Neuronal stem cell (in vitro differentiated cells): ENCODE data around the gene C1orf21.
"Not testable (repeated sequence)": the region's sequence is repeated elsewhere in the genome, so short reads cannot be mapped to it uniquely, and the experiment has no call there.

ENCODE experiments used
- DNase-seq: peaks from one replicate; pipeline ENCODE4 v3.0.0-alpha.2; 2013; ENCODE audit warnings: low spot score
- H2AFZ ChIP-seq: one replicate; pipeline ENCODE4 v1.6.1; 2013; ENCODE audit warnings: mild to moderate bottlenecking, low read length, inconsistent platforms
- H2AK5ac ChIP-seq: 2 replicates; pipeline ENCODE4 v1.6.1; 2013; ENCODE audit warnings: low read depth, mild to moderate bottlenecking, inconsistent platforms, low read length, moderate library complexity, mixed read lengths
- H2BK120ac ChIP-seq: 2 replicates; pipeline ENCODE4 v1.6.1; 2013; ENCODE audit warnings: low read depth, mild to moderate bottlenecking, inconsistent platforms, low read length, moderate library complexity, mixed read lengths
- H2BK12ac ChIP-seq: one replicate; pipeline ENCODE4 v1.6.1; 2013; ENCODE audit warnings: low read length, inconsistent platforms
- H2BK15ac ChIP-seq: 2 replicates; pipeline ENCODE4 v1.6.1; 2013; ENCODE audit warnings: mild to moderate bottlenecking, low read length, inconsistent platforms, mixed read lengths
- H2BK5ac ChIP-seq: one replicate; pipeline ENCODE4 v1.6.1; 2013; ENCODE audit warnings: inconsistent platforms, mild to moderate bottlenecking, low read length, moderate library complexity
- H3K14ac ChIP-seq: one replicate; pipeline ENCODE4 v1.6.1; 2013; ENCODE audit warnings: low read length, inconsistent platforms
- H3K18ac ChIP-seq: 2 replicates; pipeline ENCODE4 v1.6.1; 2013; ENCODE audit warnings: low read length, inconsistent platforms
- H3K23ac ChIP-seq: 2 replicates; pipeline ENCODE4 v1.6.1; 2013; ENCODE audit warnings: low read depth, mild to moderate bottlenecking, mixed read lengths, low read length, inconsistent platforms; ENCODE audit not compliant: poor library complexity
- H3K27ac ChIP-seq: replicated peaks from 3 replicates; pipeline ENCODE4 v1.5.1; 2013; ENCODE audit warnings: low read length, inconsistent platforms
- H3K27me3 ChIP-seq, 3 experiments: 2 replicates each; pipeline ENCODE4 v1.6.1; 2013; ENCODE audit warnings: low read length in 3 of 3, mild to moderate bottlenecking in 2 of 3, inconsistent platforms in 1 of 3, low read depth in 1 of 3, mixed read lengths in 1 of 3, moderate library complexity in 1 of 3; ENCODE audit not compliant: control insufficient read depth in 3 of 3, insufficient read depth in 3 of 3
- H3K36me3 ChIP-seq, 2 donors: replicated peaks in 1 of 2; 2 replicates each; pipeline ENCODE4 v1.6.1; 2013; ENCODE audit warnings: low read length in 2 of 2; ENCODE audit not compliant: control insufficient read depth in 2 of 2, insufficient read depth in 2 of 2
- H3K4ac ChIP-seq: 2 replicates; pipeline ENCODE4 v1.6.1; 2013; ENCODE audit warnings: inconsistent platforms, mild to moderate bottlenecking, low read length, moderate library complexity
- H3K4me1 ChIP-seq, 2 donors: 1 replicate in 1 of 2; 2 replicates in 1 of 2; pipeline ENCODE4 v1.6.1; 2013; ENCODE audit warnings: low read length in 2 of 2, low read depth in 1 of 2; ENCODE audit not compliant: control insufficient read depth in 2 of 2, insufficient read depth in 1 of 2
- H3K4me2 ChIP-seq: one replicate; pipeline ENCODE4 v1.6.1; 2013; ENCODE audit warnings: mild to moderate bottlenecking, low read length, inconsistent platforms; ENCODE audit not compliant: insufficient read depth, poor library complexity, severe bottlenecking
- H3K4me3 ChIP-seq, 2 donors: 2 replicates each; pipeline ENCODE4 v1.5.1; 2013; ENCODE audit warnings: low read length in 2 of 2, mild to moderate bottlenecking in 2 of 2, inconsistent platforms in 1 of 2, moderate library complexity in 1 of 2
- H3K79me1 ChIP-seq: one replicate; pipeline ENCODE4 v1.6.1; 2013; ENCODE audit warnings: low read depth, mild to moderate bottlenecking, inconsistent platforms, low read length, moderate library complexity
- H3K9ac ChIP-seq: one replicate; pipeline ENCODE4 v1.6.1; 2013; ENCODE audit warnings: mild to moderate bottlenecking, low read depth, low read length, inconsistent platforms; ENCODE audit not compliant: poor library complexity
- H3K9me3 ChIP-seq, 2 donors: replicated peaks in 1 of 2; 2 replicates each; pipeline versions ENCODE3 to v1.6.1; 2013; ENCODE audit warnings: low read length in 2 of 2, mild to moderate bottlenecking in 2 of 2, inconsistent platforms in 1 of 2, low read depth in 1 of 2, mixed read lengths in 1 of 2, moderate library complexity in 1 of 2; ENCODE audit not compliant: control insufficient read depth in 2 of 2, insufficient read depth in 1 of 2
- H4K8ac ChIP-seq: one replicate; pipeline ENCODE4 v1.6.1; 2013; ENCODE audit warnings: low read depth, mild to moderate bottlenecking, inconsistent platforms, low read length, moderate library complexity
- H4K91ac ChIP-seq: one replicate; pipeline ENCODE4 v1.6.1; 2013; ENCODE audit warnings: low read length, low read depth, mild to moderate bottlenecking, inconsistent platforms; ENCODE audit not compliant: poor library complexity
- WGBS, 2 donors: extraction: QIAGEN DNeasy Blood & Tissue Kit; methylation state at CpG; one replicate each; pipeline ENCODE4 v1.1.7; 2013; ENCODE audit warnings: missing lambda C conversion rate in 2 of 2, mixed read lengths in 1 of 2; ENCODE audit not compliant: insufficient read length in 2 of 2, insufficient replicate concordance in 1 of 2; ENCODE audit errors: extremely low coverage in 2 of 2; 5-methylcytosine and 5-hydroxymethylcytosine counted together

The C1orf21 gene

DNA sequence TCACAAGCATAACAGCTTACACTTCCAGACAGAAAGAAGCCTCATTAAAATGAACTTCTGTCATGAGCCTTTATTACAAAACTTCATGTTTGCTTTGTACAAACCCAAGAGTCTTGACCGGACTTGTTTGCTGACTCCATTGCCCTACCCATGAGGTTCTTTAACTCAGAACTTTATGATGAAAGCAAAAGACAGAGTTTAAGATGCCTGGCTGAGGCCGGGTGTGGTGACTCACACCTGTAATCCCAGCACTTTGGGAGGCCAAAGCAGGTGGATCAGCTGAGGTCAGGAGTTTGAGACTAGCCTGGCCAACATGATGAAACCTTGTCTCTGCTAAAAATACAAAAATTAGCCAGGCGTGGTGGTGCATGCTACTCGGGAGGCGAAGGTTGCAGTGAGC lies 225.4 kb downstream of the C1orf21 start:
- not testable (repeated sequence) for H2AK5ac ChIP-seq, H4K91ac ChIP-seq, H3K9ac ChIP-seq, H3K4me1 ChIP-seq, H2BK15ac ChIP-seq, H4K8ac ChIP-seq, H3K18ac ChIP-seq, DNase-seq, H2BK5ac ChIP-seq, H3K14ac ChIP-seq, H3K4me2 ChIP-seq, H3K36me3 ChIP-seq, H2AFZ ChIP-seq, H2BK120ac ChIP-seq, H2BK12ac ChIP-seq, H3K79me1 ChIP-seq, H3K4ac ChIP-seq, H3K9me3 ChIP-seq, H3K23ac ChIP-seq, H3K27me3 ChIP-seq, H3K4me3 ChIP-seq
- WGBS, 2 donors, result no CpG with 5 or more reads among the region's 5 CpGs
- peak overlapping the region; percentile 25 for H3K27ac ChIP-seq

DNA sequence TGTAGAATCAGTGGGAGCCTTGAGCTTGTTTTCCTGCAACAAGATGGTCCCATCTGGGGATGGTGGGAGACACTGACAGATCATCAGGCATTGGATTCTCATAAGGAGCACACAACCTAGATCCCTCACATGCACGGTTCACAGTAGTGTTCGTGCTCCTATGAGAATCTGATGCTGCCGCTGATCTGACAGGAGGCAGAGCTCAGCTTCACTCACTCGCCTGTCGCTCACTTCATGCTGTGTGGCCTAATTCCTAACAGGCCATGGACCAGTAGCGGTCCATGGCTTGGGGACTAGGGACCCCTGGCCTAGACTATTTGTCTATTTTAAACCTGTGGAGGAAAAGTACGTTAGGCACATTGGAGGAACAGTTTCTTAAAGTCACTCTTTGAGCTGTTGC lies 227.8 kb downstream of the C1orf21 start:
- Histone ChIP-seq H3K9ac (no peak overlapping the region), H3K27ac (no peak overlapping the region), H4K8ac (no peak overlapping the region), H2AFZ (no peak overlapping the region), H3K9me3 (no peaks in the 10 kb centered on the region), H2BK5ac (no peak overlapping the region), H3K4me1 (peaks cover 0 to 9% of the 10 kb centered on the region in 2 donors), H3K18ac (peak overlapping the region; percentile 41), H3K27me3 (no peaks in the 10 kb centered on the region), H3K36me3 (peaks cover 0 to 2% of the 10 kb centered on the region in 2 donors), H4K91ac (no peak overlapping the region), H3K23ac (peak overlapping the region; percentile 4), H2BK12ac (no peak overlapping the region), H2BK120ac (no peak overlapping the region), H2AK5ac (no peak overlapping the region), H3K4me3 (no peak overlapping the region), H3K14ac (no peak overlapping the region), H2BK15ac (no peak overlapping the region), H3K79me1 (no peaks in the 10 kb centered on the region), H3K4ac (no peak overlapping the region), H3K4me2 (no peak overlapping the region)
- DNase-seq, result no peak
- no CpG with 5 or more reads among the region's 7 CpGs for WGBS, 2 donors

DNA sequence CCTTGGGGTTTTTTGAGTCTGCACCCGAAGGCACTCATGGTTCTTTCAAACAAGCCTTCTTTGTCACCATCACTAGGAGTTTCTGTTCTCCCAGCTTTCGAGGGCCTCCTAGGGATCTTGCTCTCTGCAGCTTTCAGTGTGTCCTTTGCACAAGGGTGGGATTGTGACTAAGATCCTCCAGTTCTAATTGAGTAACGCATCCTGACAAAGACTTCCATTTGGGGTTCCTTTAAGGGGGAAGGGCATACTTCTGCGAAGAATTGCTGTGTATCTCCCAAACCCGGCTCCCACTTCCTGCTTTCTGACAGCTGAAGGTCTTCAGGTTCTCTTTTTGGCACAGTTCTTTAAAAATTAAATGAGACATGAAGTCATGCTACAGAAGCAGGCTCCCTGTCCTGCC lies 228.5 kb downstream of the C1orf21 start:
- Histone ChIP-seq H2AFZ (no peak overlapping the region), H3K23ac (no peak overlapping the region), H4K91ac (no peak overlapping the region), H2BK15ac (no peak overlapping the region), H2BK12ac (no peak overlapping the region), H3K27me3 (no peaks in the 10 kb centered on the region), H2BK5ac (no peak overlapping the region), H2BK120ac (no peak overlapping the region), H3K79me1 (no peaks in the 10 kb centered on the region), H3K4me2 (no peak overlapping the region), H3K4me3 (no peak overlapping the region), H3K4me1 (peaks cover 0 to 9% of the 10 kb centered on the region in 2 donors), H3K14ac (no peak overlapping the region), H3K9ac (no peak overlapping the region), H3K18ac (no peak overlapping the region), H3K4ac (no peak overlapping the region), H3K27ac (no peak overlapping the region), H2AK5ac (no peak overlapping the region), H3K9me3 (no peaks in the 10 kb centered on the region), H4K8ac (no peak overlapping the region), H3K36me3 (peaks cover 2 to 4% of the 10 kb centered on the region in 2 donors)
- no CpG with 5 or more reads among the region's 5 CpGs for WGBS, 2 donors
- no peak for DNase-seq

DNA sequence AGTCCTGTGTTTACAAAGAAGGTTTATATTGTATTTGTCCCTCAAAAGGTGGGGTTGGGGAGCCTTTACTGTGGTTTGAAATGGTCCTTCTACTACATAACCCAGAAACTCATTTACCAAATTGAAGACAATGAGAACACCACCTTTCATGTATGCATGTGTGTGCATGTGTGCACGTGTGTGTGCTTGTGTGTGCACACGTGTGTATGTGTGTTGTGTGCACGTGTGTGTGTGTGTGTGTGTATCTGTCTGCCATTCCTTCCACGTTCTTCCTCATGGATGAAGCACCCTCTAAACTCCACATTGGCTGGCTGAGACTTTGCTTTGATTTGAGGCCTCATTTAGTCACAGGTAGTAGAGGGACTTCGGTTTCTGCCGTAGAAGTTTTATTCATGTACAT lies 229.7 kb downstream of the C1orf21 start:
- no CpG with 5 or more reads among the region's 6 CpGs for WGBS, 2 donors
- no peaks in the 10 kb centered on the region for H3K9me3 ChIP-seq
- DNase-seq, result no peak
- H2AFZ ChIP-seq, result no peak overlapping the region
- peak overlapping the region; percentile 32 for H3K18ac ChIP-seq
- no peak overlapping the region for H2BK120ac ChIP-seq
- no peak overlapping the region for H3K23ac ChIP-seq
- H3K4me3 ChIP-seq, result peak overlapping the region in 1 of 2 donors; percentile 65
- no peak overlapping the region for H3K4ac ChIP-seq
- H3K4me2 ChIP-seq, result no peak overlapping the region
- H4K91ac ChIP-seq, result peak overlapping the region; percentile 79
- no peak overlapping the region for H3K14ac ChIP-seq
- no peak overlapping the region for H2BK15ac ChIP-seq
- H3K79me1 ChIP-seq, result no peaks in the 10 kb centered on the region
- H2BK5ac ChIP-seq, result no peak overlapping the region
- H2AK5ac ChIP-seq, result no peak overlapping the region
- peak overlapping the region; percentile 86 for H2BK12ac ChIP-seq
- H4K8ac ChIP-seq, result no peak overlapping the region
- H3K36me3 ChIP-seq, result peaks cover 2 to 4% of the 10 kb centered on the region in 2 donors
- peaks cover 0 to 6% of the 10 kb centered on the region in 2 donors for H3K4me1 ChIP-seq
- no peak overlapping the region for H3K27ac ChIP-seq
- H3K27me3 ChIP-seq, result no peaks in the 10 kb centered on the region
- H3K9ac ChIP-seq, result no peak overlapping the region
